ENCODE measurements around the gene ZFAND3. TPM values are rescaled to one million over a fixed set of nuclear protein-coding genes. Genes with fewer than 3 reads are reported as not detected.

ZFAND3 gene
- total RNA-seq, 4 donors from 2014 or later: 37.3 to 70.1 (median 55.2) TPM

GRCh38 chr6:38011937-38012336 lies 192.4 kb downstream of the ZFAND3 start:
- no peak for DNase-seq (ENCODE audit: extremely low spot score)
- H3K27me3 ChIP-seq: no peaks in the 10 kb centered on the region
- H3K4me1 ChIP-seq: peaks cover 7 to 50% (median 44%) of the 10 kb centered on the region in 4 donors
- intact Hi-C loops (cut with DNase I): loop anchor here (5.0 to 10.0 kb wide), 2 partner anchors 220 to 307 kb away; no protein-coding TSS in a partner anchor
- no peak overlapping the region for H3K27ac ChIP-seq (replicated peaks in 1 of 4)
- TF ChIP-seq POLR2A (IDR thresholded peaks at IDR 0.05; ENCODE audit: low read depth) (no peak), POLR2AphosphoS5 (IDR thresholded peaks at IDR 0.05) (no peak), CTCF (IDR thresholded peaks at IDR 0.05) (no peak), EP300 (IDR thresholded peaks at IDR 0.05) (no peak)
- peaks cover 0 to 6% (median 0%) of the 10 kb centered on the region in 4 donors for H3K9me3 ChIP-seq
- H3K36me3 ChIP-seq: no peaks in the 10 kb centered on the region
- no peak overlapping the region for H3K4me3 ChIP-seq
- 74% methylated on average over 5 of the region's 5 CpGs for WGBS

- intact Hi-C loops (cut with DNase I): loop anchor here (5.0 to 10.0 kb wide), 2 partner anchors 220 to 308 kb away; no protein-coding TSS in a partner anchor
Measured at GRCh38 chr6:38012573-38012972, 193.0 kb downstream of the ZFAND3 start.

GRCh38 chr6:38015341-38015740 lies 195.8 kb downstream of the ZFAND3 start:
- intact Hi-C loops (cut with DNase I): loop anchor here (10.0 kb wide), 1 partner anchor 311 kb away; no protein-coding TSS in a partner anchor
- peaks cover 3 to 55% (median 51%) of the 10 kb centered on the region in 4 donors for H3K4me1 ChIP-seq
- H3K36me3 ChIP-seq: no peaks in the 10 kb centered on the region
- H3K27ac ChIP-seq (replicated peaks in 1 of 4): no peak overlapping the region
- H3K9me3 ChIP-seq: peaks cover 0 to 6% (median 0%) of the 10 kb centered on the region in 4 donors
- H3K27me3 ChIP-seq: no peaks in the 10 kb centered on the region
- DNase-seq (ENCODE audit: extremely low spot score): no peak
- no peak for TF ChIP-seq CTCF (IDR thresholded peaks at IDR 0.05)
- TF ChIP-seq EP300 (IDR thresholded peaks at IDR 0.05): no peak
- TF ChIP-seq POLR2AphosphoS5 (IDR thresholded peaks at IDR 0.05): no peak
- no peak for TF ChIP-seq POLR2A (IDR thresholded peaks at IDR 0.05; ENCODE audit: low read depth)
- no peak overlapping the region for H3K4me3 ChIP-seq

More at GRCh38 chr6:38012573-38012972, 193.0 kb downstream of the ZFAND3 start:
- TF ChIP-seq CTCF (IDR thresholded peaks at IDR 0.05) (peak; percentile 39 to 63 (median 52)), POLR2AphosphoS5 (IDR thresholded peaks at IDR 0.05) (no peak)
- Histone ChIP-seq H3K36me3 (no peaks in the 10 kb centered on the region), H3K4me1 (peaks cover 7 to 56% (median 50%) of the 10 kb centered on the region in 4 donors), H3K4me3 (no peak overlapping the region), H3K27me3 (no peaks in the 10 kb centered on the region), H3K27ac (replicated peaks in 1 of 4) (no peak overlapping the region), H3K9me3 (peaks cover 0 to 6% (median 0%) of the 10 kb centered on the region in 4 donors)
- 71% methylated on average over 5 of the region's 5 CpGs for WGBS
- DNase-seq (ENCODE audit: extremely low spot score): no peak

GRCh38 chr6:38016824-38017223 lies 197.3 kb downstream of the ZFAND3 start:
- H3K4me1 ChIP-seq: peaks cover 3 to 70% (median 66%) of the 10 kb centered on the region in 4 donors
- no peaks in the 10 kb centered on the region for H3K9me3 ChIP-seq
- WGBS: 87% methylated on average over 1 of the region's 1 CpG
- no peak for TF ChIP-seq POLR2AphosphoS5 (IDR thresholded peaks at IDR 0.05)
- no peak for TF ChIP-seq EP300 (IDR thresholded peaks at IDR 0.05)
- no peak for TF ChIP-seq POLR2A (IDR thresholded peaks at IDR 0.05; ENCODE audit: low read depth)
- no peak for TF ChIP-seq CTCF (IDR thresholded peaks at IDR 0.05)
- H3K27ac ChIP-seq (replicated peaks in 1 of 4): no peak overlapping the region
- intact Hi-C loops (cut with DNase I): loop anchor here (10.0 kb wide), 1 partner anchor 312 kb away; no protein-coding TSS in a partner anchor
- no peak overlapping the region for H3K4me3 ChIP-seq
- H3K27me3 ChIP-seq: no peaks in the 10 kb centered on the region
- DNase-seq (ENCODE audit: extremely low spot score): no peak
- no peaks in the 10 kb centered on the region for H3K36me3 ChIP-seq

GRCh38 chr6:38018755-38019165 lies 199.2 kb downstream of the ZFAND3 start:
- intact Hi-C loops (cut with DNase I): loop anchor here (10.0 kb wide), 1 partner anchor 314 kb away; no protein-coding TSS in a partner anchor
- Histone ChIP-seq H3K4me3 (no peak overlapping the region), H3K4me1 (peaks cover 3 to 81% (median 74%) of the 10 kb centered on the region in 4 donors), H3K27me3 (no peaks in the 10 kb centered on the region), H3K36me3 (no peaks in the 10 kb centered on the region), H3K27ac (replicated peaks in 1 of 4) (no peak overlapping the region), H3K9me3 (no peaks in the 10 kb centered on the region)
- no peak for DNase-seq (ENCODE audit: extremely low spot score)
- 100% methylated on average over 2 of the region's 2 CpGs for WGBS
- no peak for TF ChIP-seq CTCF (IDR thresholded peaks at IDR 0.05)
- no peak for TF ChIP-seq POLR2AphosphoS5 (IDR thresholded peaks at IDR 0.05)
- TF ChIP-seq POLR2A (IDR thresholded peaks at IDR 0.05; ENCODE audit: low read depth): no peak
- no peak for TF ChIP-seq EP300 (IDR thresholded peaks at IDR 0.05)
